T-helper 2 cell treated with Interferon-gamma antibody and Interleukin-4, amounts not matched to agents 5 μg/mL and 100 μg/mL, for 36 hours (primary cell): Measurements from ENCODE around the gene EGR1.

ENCODE experiments used
- DNase-seq: peaks from one replicate; pipeline ENCODE4 v3.0.0; 2021; ENCODE audit warnings: low spot score
- H3K27ac Mint-ChIP-seq: one replicate; pipeline ENCODE4 v1.8.0; 2021; ENCODE audit warnings: mild to moderate bottlenecking, mixed read lengths
- H3K27me3 Mint-ChIP-seq: one replicate; pipeline ENCODE4 v1.8.0; 2021; ENCODE audit warnings: low read depth, mixed read lengths
- H3K36me3 Mint-ChIP-seq: one replicate; pipeline ENCODE4 v1.8.0; 2021; ENCODE audit warnings: low read depth, mixed read lengths
- H3K4me1 Mint-ChIP-seq: one replicate; pipeline ENCODE4 v1.8.0; 2021; ENCODE audit warnings: low read depth, mixed read lengths
- H3K4me3 Mint-ChIP-seq: one replicate; pipeline ENCODE4 v1.8.0; 2022; ENCODE audit warnings: mild to moderate bottlenecking, moderate library complexity, mixed read lengths
- H3K9me3 Mint-ChIP-seq: one replicate; pipeline ENCODE4 v1.8.0; 2021; ENCODE audit warnings: mixed read lengths

EGR1 gene

DNA sequence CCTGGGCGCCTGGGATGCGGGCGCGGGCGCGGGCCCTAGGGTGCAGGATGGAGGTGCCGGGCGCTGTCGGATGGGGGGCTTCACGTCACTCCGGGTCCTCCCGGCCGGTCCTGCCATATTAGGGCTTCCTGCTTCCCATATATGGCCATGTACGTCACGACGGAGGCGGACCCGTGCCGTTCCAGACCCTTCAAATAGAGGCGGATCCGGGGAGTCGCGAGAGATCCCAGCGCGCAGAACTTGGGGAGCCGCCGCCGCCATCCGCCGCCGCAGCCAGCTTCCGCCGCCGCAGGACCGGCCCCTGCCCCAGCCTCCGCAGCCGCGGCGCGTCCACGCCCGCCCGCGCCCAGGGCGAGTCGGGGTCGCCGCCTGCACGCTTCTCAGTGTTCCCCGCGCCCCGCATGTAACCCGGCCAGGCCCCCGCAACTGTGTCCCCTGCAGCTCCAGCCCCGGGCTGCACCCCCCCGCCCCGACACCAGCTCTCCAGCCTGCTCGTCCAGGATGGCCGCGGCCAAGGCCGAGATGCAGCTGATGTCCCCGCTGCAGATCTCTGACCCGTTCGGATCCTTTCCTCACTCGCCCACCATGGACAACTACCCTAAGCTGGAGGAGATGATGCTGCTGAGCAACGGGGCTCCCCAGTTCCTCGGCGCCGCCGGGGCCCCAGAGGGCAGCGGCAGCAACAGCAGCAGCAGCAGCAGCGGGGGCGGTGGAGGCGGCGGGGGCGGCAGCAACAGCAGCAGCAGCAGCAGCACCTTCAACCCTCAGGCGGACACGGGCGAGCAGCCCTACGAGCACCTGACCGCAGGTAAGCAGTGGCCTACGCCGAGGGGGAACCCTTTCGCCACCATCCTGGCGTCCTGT, at the start of gene EGR1:
EGR1 (plus strand) TSS at position 219 of the 864 bp plus-strand sequence; CDS start at position 502, 283 bp downstream.
- H3K4me1 Mint-ChIP-seq, result peaks cover 18% of the 10 kb centered on the region
- DNase-seq, result peak; percentile 95
- H3K36me3 Mint-ChIP-seq, result peaks cover 10% of the 10 kb centered on the region
- H3K4me3 Mint-ChIP-seq, result peak within 1 kb of the TSS; percentile 87
- no peaks in the 10 kb centered on the region for H3K9me3 Mint-ChIP-seq
- H3K27me3 Mint-ChIP-seq, result peaks cover 15% of the 10 kb centered on the region
- H3K27ac Mint-ChIP-seq, result peak within 1 kb of the TSS; percentile 95

DNA sequence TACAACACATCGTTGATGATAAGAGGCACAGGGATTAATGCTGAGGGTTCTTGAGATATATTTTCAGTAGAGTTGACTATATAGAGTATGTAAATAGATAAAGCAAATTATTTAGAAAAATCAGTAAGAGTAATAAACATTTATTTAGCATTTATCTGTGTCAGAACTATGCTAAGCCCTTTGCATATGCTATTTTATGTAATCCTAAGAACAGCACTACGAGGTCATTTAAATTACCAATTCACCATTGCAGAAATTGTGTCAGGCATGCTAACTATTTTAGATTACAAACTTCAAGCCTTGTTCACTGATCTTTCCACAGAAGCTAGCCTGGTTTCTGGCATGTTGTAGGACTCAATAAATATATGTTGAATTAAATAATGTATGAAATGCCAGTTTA, 46.8 kb upstream of the EGR1 start:
- H3K27ac Mint-ChIP-seq, result no peak overlapping the region
- H3K4me3 Mint-ChIP-seq, result no peak overlapping the region
- H3K27me3 Mint-ChIP-seq, result no peaks in the 10 kb centered on the region
- H3K9me3 Mint-ChIP-seq, result no peaks in the 10 kb centered on the region
- H3K36me3 Mint-ChIP-seq, result peaks cover 42% of the 10 kb centered on the region
- peaks cover 3% of the 10 kb centered on the region for H3K4me1 Mint-ChIP-seq
- no peak for DNase-seq

DNA sequence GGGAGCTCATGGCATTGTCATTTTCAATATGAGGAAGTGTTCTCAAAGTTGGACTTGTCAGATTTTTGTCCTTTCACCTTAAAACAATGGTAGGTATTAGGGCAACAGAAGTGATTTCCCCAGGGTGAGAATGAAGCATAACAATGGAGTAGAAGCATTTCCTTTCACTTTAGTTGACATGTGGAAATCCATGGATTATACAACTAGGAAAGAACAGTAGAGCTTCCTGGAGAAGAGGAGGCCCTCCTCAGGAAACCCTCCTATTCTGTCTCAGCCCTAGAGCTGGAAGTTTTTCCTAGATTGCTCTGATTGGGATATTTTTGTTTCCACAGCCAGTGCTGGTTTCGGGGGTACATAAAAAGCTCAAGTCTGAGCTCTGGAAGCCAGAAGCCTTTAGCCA, 40.2 kb upstream of the EGR1 start:
- no peaks in the 10 kb centered on the region for H3K27me3 Mint-ChIP-seq
- no peak overlapping the region for H3K27ac Mint-ChIP-seq
- no peak overlapping the region for H3K4me3 Mint-ChIP-seq
- peaks cover 2% of the 10 kb centered on the region for H3K4me1 Mint-ChIP-seq
- H3K9me3 Mint-ChIP-seq, result no peaks in the 10 kb centered on the region
- no peak for DNase-seq
- H3K36me3 Mint-ChIP-seq, result peaks cover 57% of the 10 kb centered on the region

DNA sequence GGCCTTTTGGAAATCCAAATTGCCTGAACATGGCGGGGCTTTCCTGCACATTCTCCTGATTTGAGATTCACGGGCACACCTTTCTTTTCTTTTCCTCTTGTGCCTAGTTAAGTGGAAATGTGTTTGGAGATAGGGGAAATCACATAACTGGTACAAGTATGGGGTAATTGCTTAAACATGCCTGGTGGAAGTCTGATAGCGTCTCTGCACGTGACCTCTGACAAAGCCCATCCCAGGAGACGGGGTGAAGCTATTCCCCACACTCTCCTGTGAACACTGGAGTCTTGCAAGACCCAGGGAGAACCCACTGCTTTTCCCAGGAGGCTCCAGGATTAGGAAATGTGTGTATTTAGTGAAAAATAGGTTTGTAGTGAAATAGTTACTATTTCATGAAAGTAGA, 29.3 kb upstream of the EGR1 start:
- Mint-ChIP-seq H3K36me3 (peaks cover 28% of the 10 kb centered on the region), H3K27me3 (no peaks in the 10 kb centered on the region), H3K27ac (no peak overlapping the region)

DNA sequence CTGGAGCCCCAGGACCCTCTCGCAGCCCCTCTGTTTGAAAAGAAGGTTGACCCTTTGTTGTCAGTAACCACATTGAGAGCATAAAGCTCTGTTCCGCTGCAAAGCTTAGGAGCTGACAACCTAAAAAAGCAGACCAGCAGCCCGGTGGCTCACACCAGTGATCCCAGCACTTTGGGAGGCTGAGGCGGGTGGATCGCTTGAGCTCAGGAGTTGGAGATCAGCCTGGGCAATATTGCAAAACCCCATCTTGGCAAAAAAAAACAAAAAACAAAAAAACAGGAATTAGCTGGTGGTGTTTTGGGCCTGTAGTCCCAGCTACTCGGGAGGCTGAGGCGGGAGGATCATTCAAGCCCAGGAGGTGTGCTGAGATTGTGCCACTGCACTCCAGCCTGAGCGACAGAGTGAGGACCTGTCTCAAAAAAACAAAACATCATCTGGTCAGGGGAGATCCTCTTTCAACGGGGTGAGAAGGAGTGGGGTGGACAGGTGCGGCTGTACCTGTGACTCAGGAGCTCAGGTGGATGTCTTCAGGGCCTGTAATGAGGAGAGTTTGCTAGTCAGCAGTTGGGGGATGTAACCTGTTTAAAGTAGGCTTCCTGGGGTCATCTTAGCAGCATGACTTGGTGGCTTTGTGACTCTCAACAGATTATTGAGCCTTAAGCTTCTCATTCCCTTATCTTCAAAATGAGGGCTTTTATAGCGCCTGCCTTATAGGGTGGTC, 27.1 kb upstream of the EGR1 start:
- H3K27me3 Mint-ChIP-seq, result no peaks in the 10 kb centered on the region
- H3K9me3 Mint-ChIP-seq, result no peaks in the 10 kb centered on the region
- peaks cover 8% of the 10 kb centered on the region for H3K4me1 Mint-ChIP-seq
- no peak for DNase-seq
- H3K27ac Mint-ChIP-seq, result peak overlapping the region; percentile 17
- H3K36me3 Mint-ChIP-seq, result peaks cover 14% of the 10 kb centered on the region
- peak overlapping the region; percentile 77 for H3K4me3 Mint-ChIP-seq

More for the DNA sequence above, 29.3 kb upstream of the EGR1 start:
- peaks cover 8% of the 10 kb centered on the region for H3K4me1 Mint-ChIP-seq
- no peak overlapping the region for H3K4me3 Mint-ChIP-seq
- H3K9me3 Mint-ChIP-seq, result no peaks in the 10 kb centered on the region
- no peak for DNase-seq

DNA sequence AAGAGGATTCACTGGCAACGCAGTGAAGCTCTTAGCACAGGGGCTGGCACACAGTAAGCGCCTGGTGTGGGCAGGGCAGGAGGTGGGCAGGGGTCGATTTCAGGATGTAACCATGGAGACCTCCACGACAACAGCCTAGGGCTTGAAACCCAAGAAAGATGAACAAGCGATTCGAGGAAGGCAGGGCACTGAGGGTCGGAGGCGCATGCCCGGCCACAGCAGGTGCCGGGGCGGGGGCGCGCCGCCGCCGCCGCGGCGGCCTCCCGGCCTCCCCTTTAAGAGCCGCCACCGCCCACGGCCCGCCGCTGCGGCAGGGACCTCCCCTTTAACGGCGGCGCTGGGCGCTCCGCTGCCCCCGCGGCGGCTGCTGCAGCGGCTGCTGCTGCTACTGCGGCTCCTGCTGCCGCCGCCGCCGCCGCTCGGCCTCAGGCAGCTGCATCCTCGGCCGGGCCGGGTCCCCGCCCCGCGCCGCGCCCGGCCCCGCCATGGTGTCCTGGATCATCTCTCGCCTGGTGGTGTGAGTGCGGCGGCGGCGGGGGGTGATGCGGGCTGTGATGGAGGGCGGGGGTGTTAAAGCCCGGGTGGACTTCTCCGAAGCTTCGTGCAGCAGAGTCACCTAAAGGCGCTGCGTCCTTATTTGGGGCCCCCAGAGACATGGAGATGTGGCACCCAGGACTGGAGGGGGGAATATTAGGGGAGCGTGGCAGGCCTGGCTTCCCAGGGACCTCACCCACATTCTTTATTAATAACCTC, 26.4 kb upstream of the EGR1 start, which contains the start of gene REEP2:
REEP2 (plus strand) TSS at position 334 of the 753 bp plus-strand sequence; CDS start at position 486, 152 bp downstream.
- no peaks in the 10 kb centered on the region for H3K27me3 Mint-ChIP-seq
- H3K9me3 Mint-ChIP-seq, result no peaks in the 10 kb centered on the region
- peak within 1 kb of the TSS; percentile 17 for H3K27ac Mint-ChIP-seq
- H3K4me3 Mint-ChIP-seq, result peak within 1 kb of the TSS; percentile 80
- DNase-seq, result peak; percentile 73
- H3K36me3 Mint-ChIP-seq, result peaks cover 14% of the 10 kb centered on the region
- peaks cover 8% of the 10 kb centered on the region for H3K4me1 Mint-ChIP-seq

DNA sequence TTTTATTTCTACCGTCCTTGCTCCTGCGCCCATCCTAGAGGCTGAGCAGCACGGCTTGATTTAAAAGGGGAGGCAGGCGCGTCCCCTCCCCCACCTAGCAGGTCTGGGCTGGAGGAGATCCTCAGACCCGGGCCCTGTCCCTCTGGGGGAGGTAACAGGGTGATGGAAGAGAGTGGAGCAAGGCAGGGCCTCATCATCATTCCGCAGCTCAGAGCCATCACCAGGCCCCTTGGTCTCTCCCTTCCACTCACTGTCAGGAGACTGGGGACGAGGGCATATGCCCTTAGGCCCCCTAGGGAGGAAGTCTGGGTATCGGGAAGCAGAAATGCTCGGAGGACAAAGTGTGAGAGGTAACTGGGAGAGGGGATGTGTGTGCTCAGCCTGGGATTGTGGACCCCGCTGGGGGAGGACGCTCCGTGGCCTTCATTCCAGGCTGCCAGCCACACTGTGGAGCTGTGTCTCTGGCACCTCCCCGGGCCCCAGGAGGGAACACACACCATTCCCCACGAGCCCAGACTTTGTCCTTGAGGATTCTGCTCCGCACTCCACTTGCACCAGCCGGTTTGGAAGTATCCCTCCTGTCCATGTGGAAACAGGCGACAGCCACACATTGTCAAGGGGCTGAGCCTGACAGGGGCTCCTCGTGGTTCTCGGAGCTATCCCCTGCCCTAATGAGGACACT, 25.7 kb upstream of the EGR1 start:
- DNase-seq, result no peak
- H3K27ac Mint-ChIP-seq, result no peak overlapping the region
- H3K36me3 Mint-ChIP-seq, result peaks cover 13% of the 10 kb centered on the region
- peaks cover 8% of the 10 kb centered on the region for H3K4me1 Mint-ChIP-seq
- H3K4me3 Mint-ChIP-seq, result peak overlapping the region; percentile 80
- no peaks in the 10 kb centered on the region for H3K9me3 Mint-ChIP-seq
- H3K27me3 Mint-ChIP-seq, result no peaks in the 10 kb centered on the region

DNA sequence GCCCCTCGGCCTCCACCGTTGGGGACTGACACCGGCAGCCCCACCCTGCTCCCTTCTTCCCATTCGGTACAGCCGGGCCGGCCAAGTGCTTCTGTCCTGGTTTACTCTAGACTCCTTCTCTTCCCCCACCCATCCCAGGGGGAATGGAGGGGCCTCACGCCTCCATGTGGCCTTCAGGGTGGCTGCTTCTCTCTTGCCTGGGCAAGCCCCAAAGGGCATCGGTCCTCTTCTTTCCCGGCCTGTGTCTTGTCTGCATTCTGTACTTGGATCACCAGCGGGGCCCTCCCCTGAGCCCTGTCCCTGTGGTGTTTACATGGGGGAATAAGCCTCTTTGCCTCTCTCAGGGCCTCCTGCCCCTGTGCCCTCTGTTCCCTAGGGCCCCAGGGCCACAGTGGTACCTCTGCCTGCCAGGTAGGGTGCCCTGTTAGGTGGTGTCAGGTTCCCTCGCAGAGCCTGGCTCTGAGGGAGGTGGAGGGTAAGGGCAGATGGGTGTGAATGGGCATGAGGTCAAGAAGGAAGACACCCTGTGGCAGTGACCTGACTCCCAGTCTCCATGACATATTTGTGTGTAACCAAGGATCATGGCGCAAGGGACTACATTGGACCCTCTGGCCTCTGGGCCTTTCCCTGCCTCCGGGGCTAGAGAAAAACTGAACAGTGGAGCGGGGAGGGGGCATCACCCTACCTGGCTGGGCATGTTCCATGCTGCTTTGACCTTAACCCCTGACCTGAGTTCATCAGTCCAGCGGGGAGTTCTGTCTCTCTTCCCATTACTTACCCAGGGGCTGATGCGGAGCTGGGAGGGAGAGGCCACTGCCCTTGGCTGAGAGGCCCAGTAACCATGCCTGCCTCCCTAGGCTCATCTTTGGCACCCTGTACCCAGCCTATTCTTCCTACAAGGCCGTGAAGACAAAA, 24.9 kb upstream of the EGR1 start:
- no peaks in the 10 kb centered on the region for H3K27me3 Mint-ChIP-seq
- no peaks in the 10 kb centered on the region for H3K9me3 Mint-ChIP-seq
- peaks cover 8% of the 10 kb centered on the region for H3K4me1 Mint-ChIP-seq
- H3K36me3 Mint-ChIP-seq, result peaks cover 5% of the 10 kb centered on the region
- H3K4me3 Mint-ChIP-seq, result peak overlapping the region; percentile 80
- no peak for DNase-seq
- no peak overlapping the region for H3K27ac Mint-ChIP-seq

DNA sequence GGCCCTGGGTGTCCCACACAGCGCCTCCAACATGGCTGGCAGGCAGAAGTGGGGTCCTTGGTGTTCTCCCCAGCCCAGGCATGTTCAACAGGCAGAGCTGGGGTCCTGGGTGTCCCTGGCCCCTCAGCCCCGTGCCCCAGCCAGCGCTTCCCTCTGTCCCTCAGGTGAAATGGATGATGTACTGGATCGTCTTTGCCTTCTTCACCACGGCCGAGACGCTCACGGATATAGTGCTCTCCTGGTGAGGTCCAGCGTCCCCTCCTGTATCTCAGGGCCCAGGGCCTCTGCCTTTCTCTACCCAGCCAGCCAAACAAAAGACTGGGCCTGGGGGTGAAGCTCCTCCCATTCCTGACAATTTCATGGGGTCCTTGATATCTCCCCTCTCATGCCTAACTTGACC, 24.1 kb upstream of the EGR1 start:
- H3K27me3 Mint-ChIP-seq, result no peaks in the 10 kb centered on the region
- no peak for DNase-seq
- no peak overlapping the region for H3K27ac Mint-ChIP-seq
- no peaks in the 10 kb centered on the region for H3K36me3 Mint-ChIP-seq
- no peak overlapping the region for H3K4me3 Mint-ChIP-seq
- H3K4me1 Mint-ChIP-seq, result peaks cover 8% of the 10 kb centered on the region
- H3K9me3 Mint-ChIP-seq, result no peaks in the 10 kb centered on the region

DNA sequence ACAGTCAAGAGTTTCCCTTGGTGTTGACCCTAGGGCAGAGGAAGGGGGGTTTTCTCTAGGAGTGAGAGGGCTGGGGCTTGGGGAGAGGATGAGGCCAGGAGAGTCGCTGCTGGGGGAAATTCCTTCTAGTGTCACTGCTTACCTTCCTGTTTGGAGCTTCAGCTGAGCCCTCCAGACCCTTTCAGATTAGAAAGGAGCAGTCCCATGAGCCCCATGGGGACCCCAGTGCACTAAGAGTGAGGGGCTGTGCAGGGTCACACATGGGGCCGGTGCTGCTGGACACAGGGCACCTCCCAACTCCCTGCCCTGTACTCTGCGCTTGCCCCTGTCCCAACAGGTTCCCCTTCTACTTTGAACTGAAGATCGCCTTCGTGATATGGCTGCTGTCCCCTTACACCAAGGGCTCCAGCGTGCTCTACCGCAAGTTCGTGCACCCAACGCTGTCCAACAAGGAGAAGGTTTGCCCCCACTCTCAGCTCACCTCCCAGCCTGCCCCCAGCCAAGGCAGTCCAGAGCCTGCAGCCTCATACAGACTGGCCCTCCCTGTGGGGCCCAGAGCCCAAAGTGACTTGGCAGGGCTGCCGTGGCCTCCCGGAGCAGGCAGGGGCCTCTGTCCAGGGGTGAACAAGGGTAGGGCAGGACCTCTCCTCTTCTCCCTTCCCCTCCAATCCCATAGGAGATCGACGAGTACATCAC, 21.1 kb upstream of the EGR1 start:
- Mint-ChIP-seq H3K4me1 (peaks cover 3% of the 10 kb centered on the region), H3K9me3 (no peaks in the 10 kb centered on the region), H3K27me3 (no peaks in the 10 kb centered on the region), H3K36me3 (no peaks in the 10 kb centered on the region), H3K27ac (no peak overlapping the region), H3K4me3 (no peak overlapping the region)
- no peak for DNase-seq

DNA sequence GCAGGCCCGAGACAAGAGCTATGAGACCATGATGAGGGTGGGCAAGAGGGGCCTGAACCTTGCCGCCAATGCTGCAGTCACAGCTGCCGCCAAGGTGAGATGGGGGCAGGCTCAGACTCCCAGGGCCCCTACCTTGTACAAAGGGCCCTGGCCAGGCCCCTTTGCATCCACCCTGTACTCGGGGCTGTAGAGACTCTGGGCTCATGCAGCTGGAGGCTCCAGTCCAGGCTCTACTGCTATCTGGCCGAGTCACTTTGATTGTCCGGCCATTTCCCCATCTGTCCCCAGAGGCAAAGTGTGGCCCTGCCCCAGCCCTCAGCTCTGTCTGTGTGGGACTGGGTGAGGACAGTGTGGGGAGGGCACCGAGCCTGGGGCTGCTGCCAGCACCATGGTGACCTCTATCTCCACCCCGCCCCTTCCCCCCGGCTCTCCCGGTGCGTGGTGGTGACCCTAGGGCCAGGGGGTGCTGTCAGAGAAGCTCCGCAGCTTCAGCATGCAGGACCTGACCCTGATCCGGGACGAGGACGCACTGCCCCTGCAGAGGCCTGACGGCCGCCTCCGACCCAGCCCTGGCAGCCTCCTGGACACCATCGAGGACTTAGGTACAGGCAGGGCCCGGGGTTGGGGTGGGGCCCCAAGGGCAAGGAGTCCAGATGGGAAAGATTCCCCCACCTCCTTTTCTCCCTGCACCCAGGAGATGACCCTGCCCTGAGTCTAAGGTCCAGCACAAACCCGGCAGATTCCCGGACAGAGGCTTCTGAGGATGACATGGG, 20.3 kb upstream of the EGR1 start:
- Mint-ChIP-seq H3K4me3 (no peak overlapping the region), H3K9me3 (no peaks in the 10 kb centered on the region), H3K27ac (no peak overlapping the region), H3K27me3 (no peaks in the 10 kb centered on the region), H3K36me3 (no peaks in the 10 kb centered on the region), H3K4me1 (peaks cover 5% of the 10 kb centered on the region)
- no peak for DNase-seq
